SK-N-SH (cell line): ENCODE measurements around the gene GLT6D1. TPM values are rescaled to one million over a fixed set of nuclear protein-coding genes. Genes with fewer than 3 reads are reported as not detected.

ENCODE experiments used
- CTCF ChIA-PET: fragments of 300-600, 350-600 bp; formaldehyde crosslinking; extraction: SDS; loops from one replicate; lab custom pipeline; 2021; lab: Yijun Ruan, JAX
- POLR2A ChIA-PET: fragments of 350-600 bp; sonication (Branson Sonifier 250); formaldehyde crosslinking; extraction: SDS; loops from one replicate; lab custom pipeline; 2020; ENCODE audit warnings: antibody characterized with exemption, inconsistent platforms; lab: Yijun Ruan, JAX
- DNase-seq: peaks from one replicate; pipeline ENCODE4 v3.0.0; 2012
- H2AFZ ChIP-seq: fragments of 200-600 bp; sonication (generic); 2 replicates; pipeline ENCODE4 v1.8.1; 2016; ENCODE audit warnings: antibody characterized with exemption, mild to moderate bottlenecking, low read depth
- H3F3A ChIP-seq: fragments of 200-600 bp; sonication (generic); replicated peaks from 2 replicates; pipeline ENCODE3; 2016; ENCODE audit warnings: antibody characterized with exemption, mild to moderate bottlenecking; ENCODE audit not compliant: insufficient read depth
- H3K27ac ChIP-seq, 2 experiments: fragments of 200-500 bp in 1 of 2; fragments of 200-600 bp in 1 of 2; sonication (Bioruptor generic) in 1 of 2; sonication (generic), shearing (Covaris generic) in 1 of 2; 2 replicates each; pipeline versions ENCODE4 v1.5.1 to v1.6.1; 2014 to 2016; ENCODE audit warnings: low read depth in 2 of 2, inconsistent platforms in 1 of 2, low read length in 1 of 2, mild to moderate bottlenecking in 1 of 2, mixed read lengths in 1 of 2
- H3K27me3 ChIP-seq: fragments of 200-600 bp; sonication (generic), shearing (Covaris generic); 2 replicates; pipeline ENCODE4 v1.6.1; 2016; ENCODE audit warnings: mixed run types; ENCODE audit not compliant: insufficient read depth
- H3K36me3 ChIP-seq, 2 experiments: fragments of 200-500 bp in 1 of 2; fragments of 200-600 bp in 1 of 2; sonication (Bioruptor generic) in 1 of 2; sonication (generic) in 1 of 2; replicated peaks in 1 of 2; 2 replicates each; pipeline versions ENCODE3 to v1.5.1; 2014 to 2016; ENCODE audit warnings: low read length in 1 of 2, mild to moderate bottlenecking in 1 of 2; ENCODE audit not compliant: insufficient read depth in 2 of 2, control insufficient read depth in 1 of 2
- H3K4me1 ChIP-seq, 2 experiments: fragments of 200-500 bp in 1 of 2; fragments of 200-600 bp in 1 of 2; sonication (Bioruptor generic) in 1 of 2; sonication (generic), shearing (Covaris generic) in 1 of 2; 2 replicates each; pipeline versions ENCODE4 v1.5.1 to v1.6.1; 2014 to 2016; ENCODE audit warnings: low read depth in 1 of 2, low read length in 1 of 2, mixed run types in 1 of 2; ENCODE audit not compliant: insufficient read depth in 2 of 2, control insufficient read depth in 1 of 2
- H3K4me2 ChIP-seq: fragments of 200-600 bp; sonication (generic), shearing (Covaris generic); 2 replicates; pipeline ENCODE4 v1.6.1; 2017; ENCODE audit warnings: mixed run types
- H3K4me3 ChIP-seq, 2 experiments: fragments of 200-500 bp in 1 of 2; fragments of 200-600 bp in 1 of 2; sonication (Bioruptor generic) in 1 of 2; sonication (generic), shearing (Covaris generic) in 1 of 2; 2 replicates each; pipeline versions ENCODE4 v1.5.1 to v1.8.1; 2014 to 2016; ENCODE audit warnings: low read depth in 2 of 2, inconsistent platforms in 1 of 2, low read length in 1 of 2, mild to moderate bottlenecking in 1 of 2, mixed read lengths in 1 of 2, moderate library complexity in 1 of 2
- H3K79me2 ChIP-seq: fragments of 200-600 bp; sonication (generic); 2 replicates; pipeline ENCODE4 v1.8.1; 2017; ENCODE audit warnings: mild to moderate bottlenecking; ENCODE audit not compliant: insufficient read depth
- H3K9ac ChIP-seq: fragments of 200-600 bp; sonication (generic); 2 replicates; pipeline ENCODE4 v1.6.1; 2017; ENCODE audit warnings: mixed run types
- H3K9me2 ChIP-seq: fragments of 200-600 bp; sonication (generic); 2 replicates; pipeline ENCODE4 v1.6.1; 2017; ENCODE audit warnings: mixed run types
- H3K9me3 ChIP-seq: fragments of 200-600 bp; sonication (generic); 2 replicates; pipeline ENCODE4 v1.6.1; 2017; ENCODE audit warnings: mixed run types, mild to moderate bottlenecking, moderate library complexity
- H4K20me1 ChIP-seq: fragments of 200-600 bp; sonication (generic); 2 replicates; pipeline ENCODE4 v1.6.1; 2017; ENCODE audit warnings: mild to moderate bottlenecking, mixed run types; ENCODE audit not compliant: insufficient read depth
- EP300 ChIP-seq, 2 experiments: IDR thresholded peaks; 2 replicates each; pipeline versions ENCODE4 v1.4.0 to v1.6.1; 2012; ENCODE audit warnings: borderline replicate concordance in 1 of 2, low read depth in 1 of 2, low read length in 1 of 2
- EZH2phosphoT487 ChIP-seq: fragments of 200-600 bp; sonication (generic); IDR thresholded peaks from 2 replicates; pipeline ENCODE4 v1.6.1; 2017; ENCODE audit warnings: low read depth, mixed run types, mild to moderate bottlenecking, antibody characterized with exemption, moderate library complexity, borderline replicate concordance
- FOXJ3 ChIP-seq: sonication (generic); formaldehyde crosslinking; IDR thresholded peaks from 2 replicates; pipeline ENCODE4 v1.5.1; 2020; ENCODE audit warnings: mild to moderate bottlenecking, missing genetic modification reagents
- FOXM1 ChIP-seq: IDR thresholded peaks from 2 replicates; pipeline ENCODE4 v1.4.0; 2012; ENCODE audit warnings: low read depth, mild to moderate bottlenecking
- GATA2 ChIP-seq: sonication (generic); formaldehyde crosslinking; IDR thresholded peaks from 2 replicates; pipeline ENCODE4 v1.5.0; 2020; ENCODE audit warnings: mild to moderate bottlenecking, missing genetic modification reagents
- MXI1 ChIP-seq: IDR thresholded peaks from 2 replicates; pipeline ENCODE4 v1.6.1; 2012; ENCODE audit warnings: mild to moderate bottlenecking, low read depth, low read length, improper control_type of control experiment
- NFIC ChIP-seq: IDR thresholded peaks from 2 replicates; pipeline ENCODE4 v1.4.0; 2012; ENCODE audit warnings: borderline replicate concordance
- NRF1 ChIP-seq: IDR thresholded peaks from 2 replicates; pipeline ENCODE4 v1.6.1; 2012; ENCODE audit warnings: low read depth, mild to moderate bottlenecking, low read length
- POLR2AphosphoS5 ChIP-seq: IDR thresholded peaks from 2 replicates; pipeline ENCODE4 v1.6.1; 2012; ENCODE audit warnings: low read depth, low read length
- RXRA ChIP-seq: IDR thresholded peaks from 2 replicates; pipeline ENCODE4 v1.4.0; 2012; ENCODE audit warnings: low read depth, mild to moderate bottlenecking, borderline replicate concordance
- SMC3 ChIP-seq: IDR thresholded peaks from 2 replicates; pipeline ENCODE4 v1.6.1; 2012; ENCODE audit warnings: low read depth, low read length, improper control_type of control experiment
- TCF12 ChIP-seq: IDR thresholded peaks from 2 replicates; pipeline ENCODE4 v1.4.0; 2012
- TEAD4 ChIP-seq: IDR thresholded peaks from 2 replicates; pipeline ENCODE4 v1.4.0; 2012; ENCODE audit warnings: mild to moderate bottlenecking, borderline replicate concordance; ENCODE audit not compliant: insufficient read depth
- YY1 ChIP-seq: IDR thresholded peaks from 2 replicates; pipeline ENCODE4 v1.4.0; 2012; ENCODE audit warnings: low read depth, mild to moderate bottlenecking
- WGBS: methylation state at CpG from one replicate; pipeline ENCODE4 v1.1.6; 2017; ENCODE audit warnings: low lambda C conversion rate; 5-methylcytosine and 5-hydroxymethylcytosine counted together
- polyA plus RNA-seq, 3 experiments: library from polyadenylated mRNA; depleted of rRNA; stranded (reverse); fragments of >200 nt; gene quantifications; 2 replicates each; pipeline ENCODE4 v1.2.3, GENCODE V29; 2012
- TF ChIP-seq, protein P1 (sequence below): IDR thresholded peaks from 2 replicates; pipeline ENCODE4 v1.4.0; 2012; ENCODE audit warnings: low read depth
- TF ChIP-seq, protein P2 (sequence below): fragments of 150-350 bp; IDR thresholded peaks from 2 replicates; pipeline ENCODE4 v1.6.1; 2016; ENCODE audit warnings: mild to moderate bottlenecking, low read depth, low read length
- TF ChIP-seq, protein P3 (sequence below): IDR thresholded peaks from 2 replicates; pipeline ENCODE4 v1.4.0; 2012; ENCODE audit warnings: low read depth, borderline replicate concordance
- TF ChIP-seq, protein P4 (sequence below): IDR thresholded peaks from 2 replicates; pipeline ENCODE4; 2012

The GLT6D1 gene
- polyA plus RNA-seq, 1 of the 3 experiments (the other 2 are of a cell fraction): not detected

DNA sequence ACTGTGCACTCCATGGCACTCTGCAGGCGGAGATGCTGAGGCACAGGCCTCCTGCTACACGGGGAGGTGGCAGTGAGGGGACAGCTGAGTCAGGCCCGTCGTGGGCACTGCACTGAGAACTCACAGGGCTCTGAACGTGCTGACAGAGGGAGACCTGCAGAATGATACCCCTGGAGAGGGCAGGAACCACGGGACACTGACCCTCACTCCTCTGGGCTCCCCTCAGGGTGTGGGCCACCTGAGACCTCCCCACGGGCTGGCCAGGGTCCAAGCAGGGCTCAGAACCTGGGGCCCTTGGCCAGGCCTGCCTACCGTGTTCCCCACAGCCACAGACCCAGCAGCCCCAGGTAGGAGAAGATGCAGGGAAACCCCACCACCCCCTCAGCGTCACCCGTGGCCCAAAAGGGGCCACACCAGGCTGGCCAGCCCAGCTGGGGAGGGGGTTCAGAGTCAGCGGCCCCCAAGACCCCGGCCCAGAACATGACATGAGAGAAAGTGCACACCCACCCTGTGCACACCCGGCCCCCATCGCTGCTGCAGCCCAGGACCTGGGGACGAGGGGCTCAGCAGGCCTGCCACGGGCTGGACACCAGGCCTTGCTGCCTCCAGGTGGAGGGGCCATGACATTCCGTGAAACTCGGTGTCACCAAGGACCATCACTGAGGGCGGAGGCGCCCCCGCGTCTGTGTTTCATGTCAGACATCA, 30.9 kb downstream of the GLT6D1 start (continued):
- TF ChIP-seq, protein P1, sequence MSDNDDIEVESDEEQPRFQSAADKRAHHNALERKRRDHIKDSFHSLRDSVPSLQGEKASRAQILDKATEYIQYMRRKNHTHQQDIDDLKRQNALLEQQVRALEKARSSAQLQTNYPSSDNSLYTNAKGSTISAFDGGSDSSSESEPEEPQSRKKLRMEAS: no peak
- TF ChIP-seq POLR2AphosphoS5 (no peak), EZH2phosphoT487 (no peak)
- TF ChIP-seq, protein P2, sequence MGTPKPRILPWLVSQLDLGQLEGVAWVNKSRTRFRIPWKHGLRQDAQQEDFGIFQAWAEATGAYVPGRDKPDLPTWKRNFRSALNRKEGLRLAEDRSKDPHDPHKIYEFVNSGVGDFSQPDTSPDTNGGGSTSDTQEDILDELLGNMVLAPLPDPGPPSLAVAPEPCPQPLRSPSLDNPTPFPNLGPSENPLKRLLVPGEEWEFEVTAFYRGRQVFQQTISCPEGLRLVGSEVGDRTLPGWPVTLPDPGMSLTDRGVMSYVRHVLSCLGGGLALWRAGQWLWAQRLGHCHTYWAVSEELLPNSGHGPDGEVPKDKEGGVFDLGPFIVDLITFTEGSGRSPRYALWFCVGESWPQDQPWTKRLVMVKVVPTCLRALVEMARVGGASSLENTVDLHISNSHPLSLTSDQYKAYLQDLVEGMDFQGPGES: no peak
- TF ChIP-seq, all 33 proteins: peak for 0

DNA sequence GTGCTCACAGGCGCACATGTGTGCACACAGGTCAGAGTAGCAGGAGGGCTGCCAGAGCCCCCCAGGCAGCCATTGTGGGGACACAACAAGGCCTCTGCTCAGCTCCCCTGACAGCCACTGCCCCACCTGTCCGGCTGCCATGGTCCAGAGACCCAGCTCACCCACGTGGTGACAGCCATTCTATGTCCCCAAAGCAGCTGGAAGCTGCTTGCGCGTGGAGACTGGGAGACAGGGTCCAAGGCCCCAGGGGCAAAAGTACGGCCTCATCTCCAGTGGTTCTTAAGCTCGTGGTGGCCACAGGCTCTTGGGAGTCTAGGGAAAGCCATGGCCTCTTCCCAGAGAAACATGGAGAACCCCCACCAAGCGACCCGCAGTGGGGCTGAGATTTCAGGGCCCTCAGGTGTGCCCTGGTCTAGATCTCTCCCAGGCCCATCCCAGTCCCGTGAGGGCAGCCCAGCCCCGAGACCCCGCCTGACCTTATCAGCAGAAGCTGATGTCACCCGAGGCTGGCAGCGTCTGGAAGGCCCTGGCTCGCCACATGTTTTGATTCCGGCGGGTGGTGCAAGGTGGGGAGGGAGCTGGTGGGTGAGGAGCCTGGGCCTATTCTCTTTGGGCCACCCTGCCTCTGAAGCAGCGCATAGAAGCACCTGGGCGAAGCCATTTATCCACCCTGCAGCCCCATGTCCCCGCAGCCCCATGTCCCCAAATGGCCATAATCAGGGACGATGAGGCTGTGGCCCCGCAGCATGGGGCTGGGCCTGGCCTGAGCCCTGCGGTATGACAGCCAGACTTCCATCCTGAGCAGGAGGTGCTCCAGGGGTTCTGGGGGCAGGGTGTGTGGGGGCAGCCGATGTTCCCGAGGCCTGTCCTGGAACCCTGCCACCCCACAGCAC, 31.7 kb downstream of the GLT6D1 start:
- TF ChIP-seq EP300 (IDR thresholded peaks at IDR 0.05; ENCODE audit: borderline replicate concordance in 1 of 2, low read depth in 1 of 2, low read length in 1 of 2): no peak
- TF ChIP-seq RXRA: no peak
- TF ChIP-seq GATA2: peak; percentile 38; the same call in 1 of the 2 replicates
- WGBS: 93% methylated on average over 7 of the region's 25 CpGs

DNA sequence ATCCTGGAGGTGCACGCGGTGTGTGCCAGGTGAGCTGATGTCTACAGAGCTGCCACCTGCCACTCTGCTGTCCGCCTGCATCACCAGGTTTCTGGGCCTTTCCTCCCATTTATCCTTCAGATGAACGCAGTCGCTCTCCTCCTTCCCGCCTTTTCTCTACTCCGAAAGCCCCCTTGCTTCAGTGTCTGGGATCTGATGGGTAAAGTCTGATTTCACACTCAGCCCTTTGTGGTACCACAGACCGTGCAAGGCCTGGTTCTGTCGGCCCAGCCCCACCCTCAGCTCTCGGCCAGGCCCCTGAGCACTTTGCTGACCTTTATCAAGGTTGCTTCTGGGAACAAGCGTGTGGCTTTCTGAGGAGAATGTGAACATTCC, 32.5 kb downstream of the GLT6D1 start:
- 69% methylated on average over 11 of the region's 11 CpGs for WGBS
- no peaks in the 10 kb centered on the region for H3F3A ChIP-seq
- no peaks in the 10 kb centered on the region for H3K9me3 ChIP-seq
- no peaks in the 10 kb centered on the region for H3K79me2 ChIP-seq
- POLR2A ChIA-PET: no interaction called here
- TF ChIP-seq RXRA (no peak), YY1 (no peak), NFIC (no peak), POLR2AphosphoS5 (no peak), FOXJ3 (CRISPR knock-in tag) (no peak), NRF1 (no peak), TCF12 (no peak), SMC3 (no peak), TEAD4 (no peak), FOXM1 (no peak), MXI1 (no peak)
- TF ChIP-seq, protein P1: no peak
- TF ChIP-seq, protein P3, sequence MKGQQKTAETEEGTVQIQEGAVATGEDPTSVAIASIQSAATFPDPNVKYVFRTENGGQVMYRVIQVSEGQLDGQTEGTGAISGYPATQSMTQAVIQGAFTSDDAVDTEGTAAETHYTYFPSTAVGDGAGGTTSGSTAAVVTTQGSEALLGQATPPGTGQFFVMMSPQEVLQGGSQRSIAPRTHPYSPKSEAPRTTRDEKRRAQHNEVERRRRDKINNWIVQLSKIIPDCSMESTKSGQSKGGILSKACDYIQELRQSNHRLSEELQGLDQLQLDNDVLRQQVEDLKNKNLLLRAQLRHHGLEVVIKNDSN: no peak
- TF ChIP-seq, protein P4, sequence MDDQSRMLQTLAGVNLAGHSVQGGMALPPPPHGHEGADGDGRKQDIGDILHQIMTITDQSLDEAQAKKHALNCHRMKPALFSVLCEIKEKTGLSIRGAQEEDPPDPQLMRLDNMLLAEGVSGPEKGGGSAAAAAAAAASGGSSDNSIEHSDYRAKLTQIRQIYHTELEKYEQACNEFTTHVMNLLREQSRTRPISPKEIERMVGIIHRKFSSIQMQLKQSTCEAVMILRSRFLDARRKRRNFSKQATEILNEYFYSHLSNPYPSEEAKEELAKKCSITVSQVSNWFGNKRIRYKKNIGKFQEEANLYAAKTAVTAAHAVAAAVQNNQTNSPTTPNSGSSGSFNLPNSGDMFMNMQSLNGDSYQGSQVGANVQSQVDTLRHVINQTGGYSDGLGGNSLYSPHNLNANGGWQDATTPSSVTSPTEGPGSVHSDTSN: no peak
- no peak overlapping the region for H3K27ac ChIP-seq
- H3K4me3 ChIP-seq: no peak overlapping the region
- no peak overlapping the region for H2AFZ ChIP-seq
- H3K4me1 ChIP-seq: peaks cover 0 to 9% of the 10 kb centered on the region in 2 experiments; a peak in 1 of 4 replicates
- CTCF ChIA-PET: interaction anchor here (0.8 to 2.4 kb wide), 3 partner anchors 9 to 361 kb away, joined by 3 to 8 read pairs (median 3); no protein-coding TSS in a partner anchor
- no peaks in the 10 kb centered on the region for H4K20me1 ChIP-seq
- H3K27me3 ChIP-seq: no peaks in the 10 kb centered on the region
- H3K9ac ChIP-seq: no peak overlapping the region
- no peak overlapping the region for H3K4me2 ChIP-seq
- no peaks in the 10 kb centered on the region for H3K9me2 ChIP-seq
- no peaks in the 10 kb centered on the region for H3K36me3 ChIP-seq
- DNase-seq: no peak

More for the DNA sequence above, 31.7 kb downstream of the GLT6D1 start:
- Histone ChIP-seq H3F3A (no peaks in the 10 kb centered on the region), H3K4me1 (peaks cover 0 to 10% of the 10 kb centered on the region in 2 experiments; a peak in 1 of 4 replicates), H4K20me1 (no peaks in the 10 kb centered on the region), H3K9me3 (no peaks in the 10 kb centered on the region), H3K4me2 (no peak overlapping the region), H3K9ac (no peak overlapping the region), H3K9me2 (no peaks in the 10 kb centered on the region), H3K79me2 (no peaks in the 10 kb centered on the region), H2AFZ (no peak overlapping the region), H3K27ac (no peak overlapping the region; a peak in 1 of 4 replicates), H3K27me3 (no peaks in the 10 kb centered on the region), H3K4me3 (no peak overlapping the region), H3K36me3 (no peaks in the 10 kb centered on the region)
- CTCF ChIA-PET: interaction anchor here (0.8 to 2.4 kb wide), 3 partner anchors 9 to 360 kb away, joined by 3 to 8 read pairs (median 3); no protein-coding TSS in a partner anchor
- peak; percentile 70 for DNase-seq
- POLR2A ChIA-PET: no interaction called here
